PC-3 (cell line): Measurements from ENCODE around the gene CSTF3. TPM values are rescaled to one million over a fixed set of nuclear protein-coding genes. Genes with fewer than 3 reads are reported as not detected.

Experiments used
- ATAC-seq: fragments of 200-7000 bp; cut with Tn5 transposase; 2 replicates; pipeline ENCODE4 v1.9.1; 2020; ENCODE audit warnings: mild to moderate bottlenecking, moderate library complexity
- BruUV-seq: library from RNA; stranded (reverse); fragments of 400-500 nt; replicated peaks from 2 replicates; lab custom pipeline; 2021; lab: Mats Ljungman, UMichigan
- CTCF ChIA-PET: fragments of 300-600 bp; sonication (Branson Sonifier 250); formaldehyde crosslinking; loops from one replicate; lab custom pipeline; 2022; ENCODE audit warnings: antibody characterized with exemption; lab: Charles Lee
- POLR2A ChIA-PET: fragments of 300-600 bp; sonication (Branson Sonifier 250); formaldehyde crosslinking; loops from one replicate; lab custom pipeline; 2022; ENCODE audit warnings: antibody characterized with exemption; ENCODE audit not compliant: unreplicated experiment; lab: Charles Lee
- DNase-seq: peaks from one replicate; pipeline ENCODE4 v3.0.0-alpha.2; 2015
- H2AFZ ChIP-seq: fragments of 300-600 bp; sonication (generic); 2 replicates; pipeline ENCODE4 v1.6.0; 2016; ENCODE audit warnings: antibody characterized with exemption, low read length
- H3F3A ChIP-seq: fragments of 300-600 bp; sonication (generic); one replicate; pipeline ENCODE4 v1.6.0; 2017; ENCODE audit warnings: antibody characterized with exemption, low read length, control low read depth, mild to moderate bottlenecking; ENCODE audit not compliant: unreplicated experiment
- H3K27ac ChIP-seq: fragments of 300-600 bp; sonication (generic); 2 replicates; pipeline ENCODE4 v1.5.1; 2016; ENCODE audit warnings: mild to moderate bottlenecking, low read length
- H3K27me3 ChIP-seq: fragments of 300-600 bp; sonication (generic); 2 replicates; pipeline ENCODE4 v1.6.1; 2016; ENCODE audit warnings: low read length, mixed read lengths
- H3K36me3 ChIP-seq: fragments of 300-600 bp; sonication (generic); 2 replicates; pipeline ENCODE4 v1.6.1; 2016; ENCODE audit warnings: low read depth, mixed run types, low read length, mixed read lengths
- H3K4me1 ChIP-seq: fragments of 300-600 bp; sonication (generic); 2 replicates; pipeline ENCODE4 v1.5.1; 2016; ENCODE audit warnings: low read length; ENCODE audit not compliant: insufficient read depth
- H3K4me2 ChIP-seq: fragments of 300-600 bp; sonication (generic); 2 replicates; pipeline ENCODE4 v1.6.0; 2016; ENCODE audit warnings: low read length
- H3K4me3 ChIP-seq: fragments of 300-600 bp; sonication (generic); 2 replicates; pipeline ENCODE4 v1.5.1; 2016; ENCODE audit warnings: mild to moderate bottlenecking, low read length, mixed read lengths
- H3K79me2 ChIP-seq: fragments of 300-600 bp; sonication (generic); 2 replicates; pipeline ENCODE4 v1.6.1; 2017; ENCODE audit warnings: low read length, mixed read lengths
- H3K9ac ChIP-seq: fragments of 300-600 bp; sonication (generic); 2 replicates; pipeline ENCODE4 v1.6.0; 2016; ENCODE audit warnings: mild to moderate bottlenecking, low read length
- H3K9me2 ChIP-seq: fragments of 300-600 bp; sonication (generic); replicated peaks from 2 replicates; pipeline ENCODE4 v1.6.1; 2016; ENCODE audit warnings: mixed run types, low read length, mixed read lengths
- H3K9me3 ChIP-seq: fragments of 300-600 bp; sonication (generic); 2 replicates; pipeline ENCODE4 v1.6.1; 2016; ENCODE audit warnings: low read length, mixed read lengths
- H4K20me1 ChIP-seq: fragments of 300-600 bp; sonication (generic); 2 replicates; pipeline ENCODE4 v1.6.1; 2016; ENCODE audit warnings: low read length, mixed read lengths
- EZH2 ChIP-seq: fragments of 300-600 bp; sonication (generic); IDR thresholded peaks from one replicate; pipeline ENCODE4 v1.6.1; 2017; ENCODE audit warnings: antibody characterized with exemption, mild to moderate bottlenecking, low read length; ENCODE audit not compliant: unreplicated experiment
- EZH2phosphoT487 ChIP-seq: fragments of 300-600 bp; sonication (generic); IDR thresholded peaks from 2 replicates; pipeline ENCODE4 v1.6.1; 2018; ENCODE audit warnings: mild to moderate bottlenecking, antibody characterized with exemption, low read length, borderline replicate concordance
- intact Hi-C: fragments of 100-400 bp; cut with micrococcal nuclease; formaldehyde crosslinking; loops from 2 replicates; pipeline ENCODE4 v1.9.0; 2023
- total RNA-seq: library from RNA; depleted of rRNA; stranded (reverse); fragments of >200 nt; gene quantifications from 2 replicates; pipeline ENCODE4 v1.2.3, GENCODE V29; 2014
- TF ChIP-seq, protein P1 (sequence below): fragments of 300-600 bp; sonication (generic); conservative IDR thresholded peaks from 2 replicates; pipeline ENCODE4 v1.5.1; 2017; ENCODE audit warnings: antibody characterized with exemption, low read depth, mild to moderate bottlenecking, low read length

The CSTF3 gene
- total RNA-seq, 1 experiment from 2014 or later = 30.0 TPM

DNA sequence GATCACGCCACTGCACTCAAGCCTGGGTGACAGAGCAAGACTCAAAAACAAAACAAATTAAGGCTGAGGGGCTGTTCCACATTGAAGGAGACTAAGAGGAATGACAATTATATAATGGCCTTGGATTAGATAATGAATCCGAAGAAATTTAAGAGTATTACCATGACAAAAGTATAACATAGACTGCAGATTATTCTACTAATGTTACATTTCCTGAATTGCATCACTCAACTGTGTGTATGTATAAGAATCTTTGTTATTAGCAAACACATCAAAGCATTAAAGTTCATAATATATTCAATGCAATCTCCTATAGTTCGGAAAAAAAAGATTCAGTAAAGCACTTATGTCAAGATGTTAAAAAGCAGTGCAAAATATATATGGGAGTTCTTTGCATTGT lies 27.5 kb downstream of the CSTF3 start:
- no peaks in the 10 kb centered on the region for H3K27me3 ChIP-seq
- no peak overlapping the region for H3K27ac ChIP-seq
- no peak overlapping the region for H2AFZ ChIP-seq
- H4K20me1 ChIP-seq = no peaks in the 10 kb centered on the region
- ATAC-seq = no peak
- H3K4me1 ChIP-seq = 0 out of 2 replicates have a peak, but pooled peaks cover 3% of the 10 kb centered on the region
- ChIA-PET POLR2A (no interaction called here), CTCF (no interaction called here)
- no peaks in the 10 kb centered on the region for H3K9me3 ChIP-seq
- no peak for DNase-seq
- H3F3A ChIP-seq = no peaks in the 10 kb centered on the region
- peaks cover 24% of the 10 kb centered on the region for H3K36me3 ChIP-seq
- H3K79me2 ChIP-seq = no peaks in the 10 kb centered on the region
- no TSS peak for BruUV-seq
- intact Hi-C loops = no loop called here
- TF ChIP-seq, protein P1, sequence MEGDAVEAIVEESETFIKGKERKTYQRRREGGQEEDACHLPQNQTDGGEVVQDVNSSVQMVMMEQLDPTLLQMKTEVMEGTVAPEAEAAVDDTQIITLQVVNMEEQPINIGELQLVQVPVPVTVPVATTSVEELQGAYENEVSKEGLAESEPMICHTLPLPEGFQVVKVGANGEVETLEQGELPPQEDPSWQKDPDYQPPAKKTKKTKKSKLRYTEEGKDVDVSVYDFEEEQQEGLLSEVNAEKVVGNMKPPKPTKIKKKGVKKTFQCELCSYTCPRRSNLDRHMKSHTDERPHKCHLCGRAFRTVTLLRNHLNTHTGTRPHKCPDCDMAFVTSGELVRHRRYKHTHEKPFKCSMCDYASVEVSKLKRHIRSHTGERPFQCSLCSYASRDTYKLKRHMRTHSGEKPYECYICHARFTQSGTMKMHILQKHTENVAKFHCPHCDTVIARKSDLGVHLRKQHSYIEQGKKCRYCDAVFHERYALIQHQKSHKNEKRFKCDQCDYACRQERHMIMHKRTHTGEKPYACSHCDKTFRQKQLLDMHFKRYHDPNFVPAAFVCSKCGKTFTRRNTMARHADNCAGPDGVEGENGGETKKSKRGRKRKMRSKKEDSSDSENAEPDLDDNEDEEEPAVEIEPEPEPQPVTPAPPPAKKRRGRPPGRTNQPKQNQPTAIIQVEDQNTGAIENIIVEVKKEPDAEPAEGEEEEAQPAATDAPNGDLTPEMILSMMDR = no peak
- TF ChIP-seq EZH2 = no peak
- no peak for TF ChIP-seq EZH2phosphoT487
- no peak overlapping the region for H3K4me3 ChIP-seq
- H3K4me2 ChIP-seq = no peak overlapping the region
- H3K9me2 ChIP-seq = no peaks in the 10 kb centered on the region
- H3K9ac ChIP-seq = no peak overlapping the region

DNA sequence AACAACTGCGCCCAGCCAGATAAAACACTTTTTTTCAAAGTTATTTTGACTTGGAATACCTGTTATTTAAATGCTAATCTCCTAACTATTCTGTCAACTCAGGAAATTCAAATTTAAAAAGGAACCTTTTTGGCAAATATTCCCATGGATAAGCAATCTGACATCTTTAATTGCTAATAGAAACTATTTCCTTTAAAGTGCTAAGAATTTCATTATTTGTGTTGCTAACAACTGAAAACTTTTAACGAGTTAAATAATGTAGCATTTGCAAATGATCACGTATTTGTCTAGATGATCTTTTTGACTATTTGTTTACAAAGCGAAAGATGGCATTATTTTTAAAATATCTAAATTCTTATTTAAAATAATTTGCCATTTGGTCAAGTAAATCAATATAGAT lies 28.8 kb downstream of the CSTF3 start:
- Histone ChIP-seq H3K4me2 (no peak overlapping the region), H3F3A (no peaks in the 10 kb centered on the region), H3K9ac (no peak overlapping the region), H3K4me1 (0 out of 2 replicates have a peak, but pooled peaks cover 5% of the 10 kb centered on the region), H4K20me1 (no peaks in the 10 kb centered on the region), H3K36me3 (peaks cover 14% of the 10 kb centered on the region; the same call in 1 of the 2 replicates), H3K27ac (no peak overlapping the region), H3K4me3 (no peak overlapping the region), H3K27me3 (no peaks in the 10 kb centered on the region), H2AFZ (no peak overlapping the region), H3K9me3 (no peaks in the 10 kb centered on the region), H3K9me2 (no peaks in the 10 kb centered on the region), H3K79me2 (no peaks in the 10 kb centered on the region)
- TF ChIP-seq EZH2phosphoT487 (no peak), EZH2 (no peak)
- TF ChIP-seq, protein P1 = no peak
- ATAC-seq (no peak), DNase-seq (no peak)
- CTCF ChIA-PET = no interaction called here
- no TSS peak for BruUV-seq
- POLR2A ChIA-PET = no interaction called here
- intact Hi-C loops = no loop called here

DNA sequence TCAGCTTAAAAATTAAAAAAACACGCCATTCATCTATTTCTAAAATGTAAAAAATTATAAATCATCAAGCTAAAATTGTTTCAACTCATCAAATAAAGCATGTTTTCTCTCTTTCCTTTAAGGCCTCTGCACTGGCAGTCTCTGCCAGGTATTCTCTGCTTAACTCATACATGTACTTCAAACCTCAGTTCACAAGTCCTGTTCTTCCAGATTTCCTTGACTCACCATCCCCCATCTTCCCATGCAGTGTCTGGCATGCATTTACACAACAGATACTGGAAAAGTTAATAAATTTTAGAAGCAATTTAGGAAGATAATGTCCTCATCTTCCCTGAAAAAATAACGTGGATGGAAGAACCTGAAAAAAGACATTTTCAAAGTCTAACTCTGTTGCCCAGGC lies 32.5 kb downstream of the CSTF3 start:
- peak; percentile 61 for DNase-seq
- Histone ChIP-seq H3K9me2 (no peaks in the 10 kb centered on the region), H3K4me2 (no peak overlapping the region), H2AFZ (no peak overlapping the region), H4K20me1 (no peaks in the 10 kb centered on the region), H3K9me3 (no peaks in the 10 kb centered on the region), H3K4me3 (no peak overlapping the region), H3K27ac (no peak overlapping the region), H3K79me2 (no peaks in the 10 kb centered on the region), H3F3A (no peaks in the 10 kb centered on the region), H3K4me1 (0 out of 2 replicates have a peak, but pooled peaks cover 5% of the 10 kb centered on the region), H3K36me3 (no peaks in the 10 kb centered on the region; the same call in none of the 2 replicates), H3K27me3 (no peaks in the 10 kb centered on the region), H3K9ac (no peak overlapping the region)
- CTCF ChIA-PET = no interaction called here
- 0 out of 2 replicates have a peak, but pooled peaks have one; percentile 40 for ATAC-seq
- no TSS peak for BruUV-seq
- TF ChIP-seq EZH2phosphoT487 = no peak
- TF ChIP-seq EZH2 = no peak
- TF ChIP-seq, protein P1 = no peak
- intact Hi-C loops = no loop called here
- POLR2A ChIA-PET = no interaction called here
